Skin epidermis (tissue), 12 donors: ENCODE measurements around the gene WDFY1.

ENCODE experiments used
- H3K27ac ChIP-seq, 21 experiments: fragments of 200-600 bp; sonication (generic) in 11 of 21; one replicate each; pipeline ENCODE4 v1.5.0; 2020; ENCODE audit warnings: mild to moderate bottlenecking in 3 of 21, inconsistent platforms in 2 of 21, moderate library complexity in 2 of 21
- H3K4me3 ChIP-seq, 7 experiments: fragments of 200-600 bp; sonication (generic) in 2 of 7; one replicate each; pipeline ENCODE4 v1.5.0; 2020; ENCODE audit warnings: inconsistent platforms in 2 of 7, mild to moderate bottlenecking in 2 of 7, moderate library complexity in 1 of 7

Gene WDFY1

GRCh38 chr2:223944703-223945531 is at the start of gene WDFY1:
Gene WDFY1, minus strand, starts transcription at chr2:223945335. Its CDS starts 51 bp downstream, at chr2:223945284.
- Histone ChIP-seq H3K27ac (peak within 1 kb of the TSS; percentile 91 to 98 (median 95)), H3K4me3 (peak within 1 kb of the TSS; percentile 62 to 99 (median 95))

- Histone ChIP-seq H3K4me3 (no peak overlapping the region), H3K27ac (no peak overlapping the region)
Observed at GRCh38 chr2:223994562-223995162, 49.5 kb upstream of the WDFY1 start.

- Histone ChIP-seq H3K4me3 (no peak overlapping the region), H3K27ac (no peak overlapping the region)
Observed at GRCh38 chr2:223993634-223994232, 48.6 kb upstream of the WDFY1 start.

- H3K27ac ChIP-seq, result no peak overlapping the region
- H3K4me3 ChIP-seq, result no peak overlapping the region
Observed at GRCh38 chr2:223991611-223992010, 46.5 kb upstream of the WDFY1 start.

- no peak overlapping the region for H3K4me3 ChIP-seq
- H3K27ac ChIP-seq, result no peak overlapping the region
Observed at GRCh38 chr2:223989856-223990232, 44.7 kb upstream of the WDFY1 start.

- no peak overlapping the region for H3K4me3 ChIP-seq
Observed at GRCh38 chr2:223989206-223989855, 44.2 kb upstream of the WDFY1 start.

GRCh38 chr2:223981241-223981640 is 36.1 kb upstream of the WDFY1 start:
- Histone ChIP-seq H3K27ac (no peak overlapping the region), H3K4me3 (no peak overlapping the region)

More at GRCh38 chr2:223989206-223989855, 44.2 kb upstream of the WDFY1 start:
- no peak overlapping the region for H3K27ac ChIP-seq

- H3K27ac ChIP-seq, result no peak overlapping the region
- H3K4me3 ChIP-seq, result no peak overlapping the region
Observed at GRCh38 chr2:223980803-223981202, 35.7 kb upstream of the WDFY1 start.

- Histone ChIP-seq H3K27ac (no peak overlapping the region), H3K4me3 (no peak overlapping the region)
Observed at GRCh38 chr2:223980397-223980735, 35.2 kb upstream of the WDFY1 start.

GRCh38 chr2:223979730-223980396 is 34.7 kb upstream of the WDFY1 start:
- Histone ChIP-seq H3K27ac (no peak overlapping the region), H3K4me3 (no peak overlapping the region)

- H3K27ac ChIP-seq, result no peak overlapping the region
- H3K4me3 ChIP-seq, result no peak overlapping the region
Observed at GRCh38 chr2:223978451-223978850, 33.3 kb upstream of the WDFY1 start.

GRCh38 chr2:223976635-223977226 is 31.6 kb upstream of the WDFY1 start:
- no peak overlapping the region for H3K27ac ChIP-seq
- H3K4me3 ChIP-seq, result no peak overlapping the region

GRCh38 chr2:223973606-223974005 is 28.5 kb upstream of the WDFY1 start:
- Histone ChIP-seq H3K4me3 (no peak overlapping the region), H3K27ac (no peak overlapping the region)

GRCh38 chr2:223972656-223973102 is 27.5 kb upstream of the WDFY1 start:
- no peak overlapping the region for H3K4me3 ChIP-seq
- no peak overlapping the region for H3K27ac ChIP-seq

GRCh38 chr2:223971731-223972130 is 26.6 kb upstream of the WDFY1 start:
- H3K27ac ChIP-seq, result no peak overlapping the region
- no peak overlapping the region for H3K4me3 ChIP-seq

GRCh38 chr2:223970343-223971128 is 25.4 kb upstream of the WDFY1 start:
- Histone ChIP-seq H3K27ac (no peak overlapping the region), H3K4me3 (no peak overlapping the region)

- no peak overlapping the region for H3K4me3 ChIP-seq
- H3K27ac ChIP-seq, result no peak overlapping the region
Observed at GRCh38 chr2:223969856-223970255, 24.7 kb upstream of the WDFY1 start.

GRCh38 chr2:223969315-223969714 is 24.2 kb upstream of the WDFY1 start:
- Histone ChIP-seq H3K27ac (no peak overlapping the region), H3K4me3 (no peak overlapping the region)

GRCh38 chr2:223967981-223968380 is 22.8 kb upstream of the WDFY1 start:
- Histone ChIP-seq H3K27ac (no peak overlapping the region), H3K4me3 (no peak overlapping the region)
